A549 (cell line): Measurements from ENCODE around the gene ZFHX3. TPM values are rescaled to one million over a fixed set of nuclear protein-coding genes. Genes with fewer than 3 reads are reported as not detected.

ENCODE experiments used
- ATAC-seq, 2 experiments: fragments of 200-7000 bp in 1 of 2; fragments of >200 bp in 1 of 2; cut with Nextera tagmentation in 1 of 2; cut with Tn5 transposase in 1 of 2; 3 replicates each; pipeline versions ENCODE4 v1.8.0 to v1.9.1; 2018 to 2020; ENCODE audit warnings: mild to moderate bottlenecking in 1 of 2, moderate library complexity in 1 of 2
- CTCF ChIA-PET: fragments of 300-600 bp; sonication (Branson Sonifier 250); formaldehyde crosslinking; extraction: SDS; loops from one replicate; lab custom pipeline; 2021; ENCODE audit warnings: antibody characterized with exemption, inconsistent platforms; lab: Yijun Ruan, JAX
- POLR2A ChIA-PET: fragments of 350-600 bp; formaldehyde crosslinking; extraction: SDS; loops from one replicate; lab custom pipeline; 2021; ENCODE audit warnings: antibody characterized with exemption, inconsistent platforms; lab: Yijun Ruan, JAX
- DNase-seq, 2 experiments: peaks; one replicate each; pipeline versions ENCODE4 v3.0.0 to v3.0.0-alpha.2; 2011 to 2016; ENCODE audit warnings: low read depth in 1 of 2, low spot score in 1 of 2
- FAIRE-seq: peaks from 2 replicates; lab custom pipeline; 2011; peaks lifted over from hg19 to GRCh38; lab: Jason Lieb, UNC
- H3K27ac ChIP-seq, 2 experiments: fragments of >200 bp; sonication (Bioruptor Twin); formaldehyde crosslinking; 3 replicates each; pipeline ENCODE4 v1.5.1; 2016 to 2017
- H3K4me1 ChIP-seq: fragments of >200 bp; sonication (Bioruptor Twin); formaldehyde crosslinking; 3 replicates; pipeline ENCODE4 v1.6.1; 2016
- H3K4me2 ChIP-seq: fragments of >200 bp; sonication (Bioruptor Twin); formaldehyde crosslinking; 3 replicates; pipeline ENCODE4 v1.6.1; 2016
- H3K4me3 ChIP-seq: fragments of >200 bp; sonication (Bioruptor Twin); formaldehyde crosslinking; 3 replicates; pipeline ENCODE4 v1.5.1; 2016
- H3K9me3 ChIP-seq: fragments of >200 bp; sonication (Bioruptor Twin); formaldehyde crosslinking; 3 replicates; pipeline ENCODE4 v1.6.1; 2016
- EHF ChIP-seq: fragments of 250-450 bp; sonication (Bioruptor Pico); IDR thresholded peaks from 2 replicates; pipeline ENCODE4 v1.5.0; 2020; ENCODE audit warnings: mild to moderate bottlenecking
- EP300 ChIP-seq, 2 experiments: fragments of >200 bp; sonication (Bioruptor Twin); formaldehyde crosslinking; IDR thresholded peaks; 2 replicates in 1 of 2; 3 replicates in 1 of 2; pipeline ENCODE4 v1.6.1; 2016 to 2017
- FOSL2 ChIP-seq, 2 experiments: fragments of 450-650 bp in 1 of 2; fragments of >200 bp in 1 of 2; sonication (Bioruptor Twin) in 1 of 2; formaldehyde crosslinking; IDR thresholded peaks; 2 replicates each; pipeline versions ENCODE4 v1.5.0 to v1.6.1; 2016 to 2020; ENCODE audit warnings: mild to moderate bottlenecking in 1 of 2, moderate library complexity in 1 of 2
- HEYL ChIP-seq: fragments of 250-450 bp; sonication (Bioruptor Pico); IDR thresholded peaks from 2 replicates; pipeline ENCODE4 v1.8.0; 2021; ENCODE audit warnings: mild to moderate bottlenecking, moderate library complexity
- HOXA7 ChIP-seq: fragments of 250-450 bp; sonication (Bioruptor Pico); IDR thresholded peaks from 2 replicates; pipeline ENCODE4 v1.5.0; 2020; ENCODE audit warnings: mild to moderate bottlenecking, moderate library complexity
- JUN ChIP-seq, 2 experiments: fragments of >200 bp; sonication (Bioruptor Twin); formaldehyde crosslinking; IDR thresholded peaks; 2 replicates in 1 of 2; 3 replicates in 1 of 2; pipeline ENCODE4 v1.6.1; 2016 to 2017
- MAFK ChIP-seq: fragments of 450-650 bp; IDR thresholded peaks from 2 replicates; pipeline ENCODE4 v1.6.1; 2014; ENCODE audit not compliant: partially characterized antibody
- MAZ ChIP-seq: fragments of 150-350 bp; IDR thresholded peaks from 2 replicates; pipeline ENCODE4 v1.6.1; 2014; ENCODE audit warnings: antibody characterized with exemption, low read depth, low read length, borderline replicate concordance
- NR3C1 ChIP-seq: fragments of >200 bp; sonication (Bioruptor Twin); formaldehyde crosslinking; IDR thresholded peaks from 3 replicates; pipeline ENCODE4 v1.6.1; 2017
- POLR2A ChIP-seq: IDR thresholded peaks from 2 replicates; pipeline ENCODE4 v1.6.1; 2012; ENCODE audit warnings: mild to moderate bottlenecking, low read length
- RARB ChIP-seq: fragments of 250-450 bp; sonication (Bioruptor Pico); IDR thresholded peaks from 2 replicates; pipeline ENCODE4 v1.8.0; 2021; ENCODE audit warnings: mild to moderate bottlenecking, moderate library complexity
- RCOR1 ChIP-seq: fragments of 150-350 bp; IDR thresholded peaks from 2 replicates; pipeline ENCODE4 v1.6.1; 2014; ENCODE audit warnings: antibody characterized with exemption, low read length, low read depth
- SMC3 ChIP-seq: fragments of >200 bp; sonication (Bioruptor Twin); formaldehyde crosslinking; IDR thresholded peaks from 3 replicates; pipeline ENCODE4 v1.6.1; 2018; ENCODE audit warnings: inconsistent platforms
- TFCP2L1 ChIP-seq: fragments of 250-450 bp; sonication (Bioruptor Pico); IDR thresholded peaks from 2 replicates; pipeline ENCODE4 v1.5.0; 2021; ENCODE audit warnings: mild to moderate bottlenecking
- ZC3H11A ChIP-seq: fragments of 450-650 bp; IDR thresholded peaks from 2 replicates; pipeline ENCODE4 v1.6.1; 2014; ENCODE audit warnings: antibody characterized with exemption, mild to moderate bottlenecking
- ZFP36 ChIP-seq: fragments of 450-650 bp; IDR thresholded peaks from 2 replicates; pipeline ENCODE4 v1.6.1; 2014; ENCODE audit warnings: borderline replicate concordance; ENCODE audit not compliant: partially characterized antibody
- WGBS: methylation state at CpG from one replicate; pipeline ENCODE4 v1.1.6; 2017; ENCODE audit errors: missing lambda C conversion rate; 5-methylcytosine and 5-hydroxymethylcytosine counted together
- polyA plus RNA-seq, 4 experiments: library from polyadenylated mRNA; depleted of rRNA in 3 of 4; stranded (reverse); fragments of >200 nt; fragmentation: RNase III in 1 of 4; extraction: RNeasy Plus Mini Kit Qiagen cat#74134 plus additional on column Dnase treatment in 1 of 4; gene quantifications; 2 replicates in 3 of 4; 3 replicates in 1 of 4; pipeline ENCODE4 v1.2.3, GENCODE V29; 2011 to 2017
- TF ChIP-seq, protein P1 (sequence below): IDR thresholded peaks from 2 replicates; pipeline ENCODE4 v1.6.1; 2012
- TF ChIP-seq, protein P2 (sequence below): fragments of 200-600 bp; sonication (generic); IDR thresholded peaks from 2 replicates; pipeline ENCODE4 v1.6.1; 2016; ENCODE audit warnings: antibody characterized with exemption, mild to moderate bottlenecking, moderate library complexity
- TF ChIP-seq, protein P3 (sequence below): IDR thresholded peaks from 2 replicates; pipeline ENCODE4 v1.6.1; 2012
- TF ChIP-seq, protein P4 (sequence below): fragments of 450-650 bp; IDR thresholded peaks from 2 replicates; pipeline ENCODE4 v1.6.1; 2014; ENCODE audit warnings: antibody characterized with exemption
- TF ChIP-seq, protein P5 (sequence below): fragments of 150-350 bp; IDR thresholded peaks from 2 replicates; pipeline ENCODE4 v1.6.1; 2014; ENCODE audit warnings: low read depth, mild to moderate bottlenecking, low read length
- TF ChIP-seq, protein P6 (sequence below): fragments of >200 bp; sonication (Bioruptor Twin); formaldehyde crosslinking; IDR thresholded peaks from 3 replicates; pipeline ENCODE4 v1.5.1; 2016

The ZFHX3 gene
- polyA plus RNA-seq, 2 of the 4 experiments (the other 2 are of a cell fraction): 3.9 to 6.5 TPM

DNA sequence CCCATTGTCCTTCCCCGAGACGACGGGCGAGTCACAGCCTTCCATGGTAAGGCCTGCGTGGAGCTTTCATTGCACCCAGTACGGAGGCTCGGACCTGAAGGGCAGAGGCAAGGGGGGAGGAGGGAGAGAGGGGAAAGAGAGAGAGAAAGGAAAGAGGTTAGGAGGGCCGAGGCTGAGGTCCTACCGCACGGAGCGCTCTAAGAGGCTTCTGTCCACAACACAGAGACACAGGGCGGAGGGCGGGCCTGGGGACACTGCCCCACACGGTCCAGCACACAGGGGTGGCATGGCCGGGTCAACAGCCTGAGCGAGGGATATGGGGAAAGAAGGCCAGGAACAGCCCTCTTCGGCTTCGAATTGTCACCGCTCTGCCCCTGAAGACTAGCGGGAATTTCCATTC lies 87.8 kb downstream of the ZFHX3 start:
- Histone ChIP-seq H3K4me3 (no peak overlapping the region), H3K4me1 (0 out of 3 replicates have a peak, but pooled peaks cover 7% of the 10 kb centered on the region), H3K4me2 (no peak overlapping the region), H3K27ac (no peak overlapping the region)
- 97% methylated on average over 20 of the region's 20 CpGs for WGBS
- POLR2A ChIA-PET: no interaction called here
- 0 out of 6 replicates have a peak, but pooled peaks of 1 of the 2 experiments have one; percentile 13 for ATAC-seq
- no peak for TF ChIP-seq SMC3
- no peak for TF ChIP-seq ZC3H11A
- TF ChIP-seq, protein P1, sequence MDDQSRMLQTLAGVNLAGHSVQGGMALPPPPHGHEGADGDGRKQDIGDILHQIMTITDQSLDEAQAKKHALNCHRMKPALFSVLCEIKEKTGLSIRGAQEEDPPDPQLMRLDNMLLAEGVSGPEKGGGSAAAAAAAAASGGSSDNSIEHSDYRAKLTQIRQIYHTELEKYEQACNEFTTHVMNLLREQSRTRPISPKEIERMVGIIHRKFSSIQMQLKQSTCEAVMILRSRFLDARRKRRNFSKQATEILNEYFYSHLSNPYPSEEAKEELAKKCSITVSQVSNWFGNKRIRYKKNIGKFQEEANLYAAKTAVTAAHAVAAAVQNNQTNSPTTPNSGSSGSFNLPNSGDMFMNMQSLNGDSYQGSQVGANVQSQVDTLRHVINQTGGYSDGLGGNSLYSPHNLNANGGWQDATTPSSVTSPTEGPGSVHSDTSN: no peak
- no peak for TF ChIP-seq NR3C1
- TF ChIP-seq, protein P2, sequence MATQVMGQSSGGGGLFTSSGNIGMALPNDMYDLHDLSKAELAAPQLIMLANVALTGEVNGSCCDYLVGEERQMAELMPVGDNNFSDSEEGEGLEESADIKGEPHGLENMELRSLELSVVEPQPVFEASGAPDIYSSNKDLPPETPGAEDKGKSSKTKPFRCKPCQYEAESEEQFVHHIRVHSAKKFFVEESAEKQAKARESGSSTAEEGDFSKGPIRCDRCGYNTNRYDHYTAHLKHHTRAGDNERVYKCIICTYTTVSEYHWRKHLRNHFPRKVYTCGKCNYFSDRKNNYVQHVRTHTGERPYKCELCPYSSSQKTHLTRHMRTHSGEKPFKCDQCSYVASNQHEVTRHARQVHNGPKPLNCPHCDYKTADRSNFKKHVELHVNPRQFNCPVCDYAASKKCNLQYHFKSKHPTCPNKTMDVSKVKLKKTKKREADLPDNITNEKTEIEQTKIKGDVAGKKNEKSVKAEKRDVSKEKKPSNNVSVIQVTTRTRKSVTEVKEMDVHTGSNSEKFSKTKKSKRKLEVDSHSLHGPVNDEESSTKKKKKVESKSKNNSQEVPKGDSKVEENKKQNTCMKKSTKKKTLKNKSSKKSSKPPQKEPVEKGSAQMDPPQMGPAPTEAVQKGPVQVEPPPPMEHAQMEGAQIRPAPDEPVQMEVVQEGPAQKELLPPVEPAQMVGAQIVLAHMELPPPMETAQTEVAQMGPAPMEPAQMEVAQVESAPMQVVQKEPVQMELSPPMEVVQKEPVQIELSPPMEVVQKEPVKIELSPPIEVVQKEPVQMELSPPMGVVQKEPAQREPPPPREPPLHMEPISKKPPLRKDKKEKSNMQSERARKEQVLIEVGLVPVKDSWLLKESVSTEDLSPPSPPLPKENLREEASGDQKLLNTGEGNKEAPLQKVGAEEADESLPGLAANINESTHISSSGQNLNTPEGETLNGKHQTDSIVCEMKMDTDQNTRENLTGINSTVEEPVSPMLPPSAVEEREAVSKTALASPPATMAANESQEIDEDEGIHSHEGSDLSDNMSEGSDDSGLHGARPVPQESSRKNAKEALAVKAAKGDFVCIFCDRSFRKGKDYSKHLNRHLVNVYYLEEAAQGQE: no peak
- TF ChIP-seq, protein P3, sequence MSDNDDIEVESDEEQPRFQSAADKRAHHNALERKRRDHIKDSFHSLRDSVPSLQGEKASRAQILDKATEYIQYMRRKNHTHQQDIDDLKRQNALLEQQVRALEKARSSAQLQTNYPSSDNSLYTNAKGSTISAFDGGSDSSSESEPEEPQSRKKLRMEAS: no peak
- TF ChIP-seq EP300 (IDR thresholded peaks at IDR 0.05): no peak
- no peak for TF ChIP-seq RARB (CRISPR knock-in tag)
- no peak for TF ChIP-seq ZFP36
- TF ChIP-seq FOSL2 (IDR thresholded peaks at IDR 0.05): no peak
- no peak for TF ChIP-seq FOSL2 (CRISPR knock-in tag; IDR thresholded peaks at IDR 0.05)
- TF ChIP-seq MAZ: no peak
- TF ChIP-seq, all 56 proteins: peak for 0
- no peak for DNase-seq
- H3K9me3 ChIP-seq: no peaks in the 10 kb centered on the region
- CTCF ChIA-PET: no interaction called here
- no peak for FAIRE-seq

DNA sequence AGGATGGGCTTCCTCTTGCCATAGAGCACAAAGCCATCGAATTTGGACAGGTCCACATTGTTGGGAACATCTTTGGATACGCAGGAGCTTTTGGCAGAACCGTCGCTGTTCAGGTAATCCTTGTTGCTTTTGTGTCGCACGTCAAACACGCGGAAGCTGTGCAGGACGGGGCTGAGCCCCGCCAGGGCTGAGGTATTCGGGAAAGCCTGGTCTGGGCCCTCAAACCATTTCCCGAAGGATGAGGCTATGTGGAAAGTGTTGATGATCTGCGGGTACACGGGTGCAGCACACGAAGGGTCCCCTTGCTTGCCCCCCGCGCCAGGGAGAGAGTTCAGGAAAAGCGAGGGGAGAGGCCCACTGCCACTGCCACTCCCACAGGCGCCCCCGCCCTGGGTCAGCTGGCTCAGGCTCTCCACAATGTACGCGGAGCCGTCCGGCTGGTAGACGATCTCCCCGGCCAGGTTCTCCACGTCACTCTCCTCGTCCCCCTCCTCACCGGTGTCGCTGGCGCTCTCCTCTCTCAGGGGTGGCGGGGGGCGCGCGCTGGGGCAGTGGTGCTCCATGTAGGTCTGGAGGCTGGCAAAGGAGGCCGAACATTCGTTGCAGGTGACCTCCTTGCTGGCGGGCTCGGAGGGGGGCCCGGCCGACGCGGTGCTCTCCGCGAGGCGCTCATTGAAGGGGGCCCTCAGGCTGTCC lies 88.5 kb downstream of the ZFHX3 start:
- DNase-seq (no peak), ATAC-seq (no peak), FAIRE-seq (no peak)
- 95% methylated on average over 46 of the region's 46 CpGs for WGBS
- 0 out of 3 replicates have a peak, but pooled peaks cover 7% of the 10 kb centered on the region for H3K4me1 ChIP-seq
- no peak overlapping the region for H3K4me3 ChIP-seq
- no peak overlapping the region for H3K27ac ChIP-seq
- CTCF ChIA-PET: interaction anchor here (2.3 kb wide), 1 partner anchor 127 kb away, joined by 6 read pairs; no protein-coding TSS in a partner anchor
- no peaks in the 10 kb centered on the region for H3K9me3 ChIP-seq
- TF ChIP-seq TFCP2L1 (CRISPR knock-in tag) (no peak), POLR2A (no peak), JUN (IDR thresholded peaks at IDR 0.05) (no peak), RCOR1 (no peak), RARB (CRISPR knock-in tag) (no peak), ZFP36 (no peak)
- TF ChIP-seq, protein P4, sequence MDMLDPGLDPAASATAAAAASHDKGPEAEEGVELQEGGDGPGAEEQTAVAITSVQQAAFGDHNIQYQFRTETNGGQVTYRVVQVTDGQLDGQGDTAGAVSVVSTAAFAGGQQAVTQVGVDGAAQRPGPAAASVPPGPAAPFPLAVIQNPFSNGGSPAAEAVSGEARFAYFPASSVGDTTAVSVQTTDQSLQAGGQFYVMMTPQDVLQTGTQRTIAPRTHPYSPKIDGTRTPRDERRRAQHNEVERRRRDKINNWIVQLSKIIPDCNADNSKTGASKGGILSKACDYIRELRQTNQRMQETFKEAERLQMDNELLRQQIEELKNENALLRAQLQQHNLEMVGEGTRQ: no peak
- POLR2A ChIA-PET: no interaction called here
- H3K4me2 ChIP-seq: no peak overlapping the region

DNA sequence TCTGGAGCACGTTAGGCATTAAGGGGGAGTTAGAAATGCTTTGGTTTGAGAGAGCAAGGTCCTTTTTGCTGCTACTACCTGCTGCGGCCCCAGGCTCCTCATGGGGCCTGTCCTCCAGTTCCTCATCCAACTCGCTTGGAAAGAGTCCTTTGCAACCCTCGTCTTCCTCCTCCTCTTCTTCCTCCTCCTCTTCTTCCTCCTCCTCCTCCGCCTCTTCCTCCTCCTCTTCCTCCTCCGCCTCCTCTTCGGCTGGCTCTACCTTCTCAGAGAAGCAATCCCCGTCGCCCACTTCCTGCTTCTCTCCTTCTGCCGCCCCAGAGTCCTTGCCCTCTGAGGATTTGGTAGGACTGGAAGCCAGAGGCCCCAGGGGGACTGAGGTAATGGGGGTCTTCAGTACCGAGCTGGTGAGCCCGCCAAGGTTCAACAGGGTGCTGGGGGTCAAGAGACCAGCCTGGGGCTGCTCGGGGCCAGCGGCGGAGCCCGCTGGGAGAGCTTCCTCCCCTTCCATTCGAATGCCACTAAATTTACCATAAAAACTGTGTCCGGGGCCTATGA lies 89.3 kb downstream of the ZFHX3 start:
- no peak for TF ChIP-seq MAFK
- TF ChIP-seq EHF (CRISPR knock-in tag): no peak
- no peak for TF ChIP-seq HEYL (CRISPR knock-in tag)
- no peak for TF ChIP-seq NR3C1
- no peak for TF ChIP-seq HOXA7
- TF ChIP-seq, protein P5, sequence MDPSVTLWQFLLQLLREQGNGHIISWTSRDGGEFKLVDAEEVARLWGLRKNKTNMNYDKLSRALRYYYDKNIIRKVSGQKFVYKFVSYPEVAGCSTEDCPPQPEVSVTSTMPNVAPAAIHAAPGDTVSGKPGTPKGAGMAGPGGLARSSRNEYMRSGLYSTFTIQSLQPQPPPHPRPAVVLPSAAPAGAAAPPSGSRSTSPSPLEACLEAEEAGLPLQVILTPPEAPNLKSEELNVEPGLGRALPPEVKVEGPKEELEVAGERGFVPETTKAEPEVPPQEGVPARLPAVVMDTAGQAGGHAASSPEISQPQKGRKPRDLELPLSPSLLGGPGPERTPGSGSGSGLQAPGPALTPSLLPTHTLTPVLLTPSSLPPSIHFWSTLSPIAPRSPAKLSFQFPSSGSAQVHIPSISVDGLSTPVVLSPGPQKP: no peak
- TF ChIP-seq, protein P6, sequence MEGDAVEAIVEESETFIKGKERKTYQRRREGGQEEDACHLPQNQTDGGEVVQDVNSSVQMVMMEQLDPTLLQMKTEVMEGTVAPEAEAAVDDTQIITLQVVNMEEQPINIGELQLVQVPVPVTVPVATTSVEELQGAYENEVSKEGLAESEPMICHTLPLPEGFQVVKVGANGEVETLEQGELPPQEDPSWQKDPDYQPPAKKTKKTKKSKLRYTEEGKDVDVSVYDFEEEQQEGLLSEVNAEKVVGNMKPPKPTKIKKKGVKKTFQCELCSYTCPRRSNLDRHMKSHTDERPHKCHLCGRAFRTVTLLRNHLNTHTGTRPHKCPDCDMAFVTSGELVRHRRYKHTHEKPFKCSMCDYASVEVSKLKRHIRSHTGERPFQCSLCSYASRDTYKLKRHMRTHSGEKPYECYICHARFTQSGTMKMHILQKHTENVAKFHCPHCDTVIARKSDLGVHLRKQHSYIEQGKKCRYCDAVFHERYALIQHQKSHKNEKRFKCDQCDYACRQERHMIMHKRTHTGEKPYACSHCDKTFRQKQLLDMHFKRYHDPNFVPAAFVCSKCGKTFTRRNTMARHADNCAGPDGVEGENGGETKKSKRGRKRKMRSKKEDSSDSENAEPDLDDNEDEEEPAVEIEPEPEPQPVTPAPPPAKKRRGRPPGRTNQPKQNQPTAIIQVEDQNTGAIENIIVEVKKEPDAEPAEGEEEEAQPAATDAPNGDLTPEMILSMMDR: no peak
- WGBS: 93% methylated on average over 18 of the region's 18 CpGs
- ATAC-seq (no peak), FAIRE-seq (no peak), DNase-seq (no peak)
- POLR2A ChIA-PET: no interaction called here
- H3K4me1 ChIP-seq: 0 out of 3 replicates have a peak, but pooled peaks cover 4% of the 10 kb centered on the region
- H3K9me3 ChIP-seq: no peaks in the 10 kb centered on the region
- H3K4me3 ChIP-seq: no peak overlapping the region
- no peak overlapping the region for H3K4me2 ChIP-seq
- CTCF ChIA-PET: interaction anchor here (2.3 kb wide), 1 partner anchor 126 kb away, joined by 6 read pairs; no protein-coding TSS in a partner anchor
- no peak overlapping the region for H3K27ac ChIP-seq
